HG02852 (cell line): Measurements from ENCODE around the gene ULBP2.
"Not testable (repeated sequence)": the region's sequence is repeated elsewhere in the genome, so short reads cannot be mapped to it uniquely, and the experiment has no call there.

ENCODE experiments used
- ATAC-seq: cut with Tn5 transposase; IDR thresholded peaks from one replicate; pipeline ENCODE4 v1.9.1; 2021; ENCODE audit warnings: mild to moderate bottlenecking, moderate library complexity; ENCODE audit not compliant: unreplicated experiment

The ULBP2 gene

GRCh38 chr6:149925974-149926777, 15.6 kb upstream of the ULBP2 start:
- no peak for ATAC-seq

GRCh38 chr6:149927025-149927424, 14.8 kb upstream of the ULBP2 start:
- not testable (repeated sequence) for ATAC-seq

GRCh38 chr6:149929422-149929821, 12.4 kb upstream of the ULBP2 start:
- no peak for ATAC-seq

- ATAC-seq: no peak
Measured at GRCh38 chr6:149931501-149931900, 10.3 kb upstream of the ULBP2 start.

GRCh38 chr6:149933036-149933435, 8.8 kb upstream of the ULBP2 start:
- ATAC-seq: no peak

- no peak for ATAC-seq
Measured at GRCh38 chr6:149933461-149933860, 8.4 kb upstream of the ULBP2 start.

- ATAC-seq: no peak
Measured at GRCh38 chr6:149934249-149935156, 7.3 kb upstream of the ULBP2 start.

- ATAC-seq: no peak
Measured at GRCh38 chr6:149935246-149935645, 6.6 kb upstream of the ULBP2 start.

GRCh38 chr6:149935668-149936067, 6.1 kb upstream of the ULBP2 start:
- no peak for ATAC-seq

- ATAC-seq: no peak
Measured at GRCh38 chr6:149936743-149937142, 5.1 kb upstream of the ULBP2 start.

GRCh38 chr6:149938013-149938570, 3.7 kb upstream of the ULBP2 start:
- not testable (repeated sequence) for ATAC-seq

GRCh38 chr6:149938571-149939355, 3.1 kb upstream of the ULBP2 start:
- ATAC-seq: peak; percentile 78

GRCh38 chr6:149939356-149939648, 2.5 kb upstream of the ULBP2 start:
- ATAC-seq: no peak

- no peak for ATAC-seq
Measured at GRCh38 chr6:149939909-149940671, 1.7 kb upstream of the ULBP2 start.

GRCh38 chr6:149940672-149940982, 1.2 kb upstream of the ULBP2 start:
- ATAC-seq: no peak

GRCh38 chr6:149942461-149942829, 631 bp downstream of the ULBP2 start:
- no peak for ATAC-seq

GRCh38 chr6:149943321-149943720, 1.5 kb downstream of the ULBP2 start:
- not testable (repeated sequence) for ATAC-seq

GRCh38 chr6:149945276-149945675, 3.5 kb downstream of the ULBP2 start:
- not testable (repeated sequence) for ATAC-seq

- ATAC-seq: not testable (repeated sequence)
Measured at GRCh38 chr6:149946631-149947030, 4.8 kb downstream of the ULBP2 start.

GRCh38 chr6:149947533-149947932, 5.7 kb downstream of the ULBP2 start:
- ATAC-seq: not testable (repeated sequence)
